Inferior parietal cortex (tissue), 1 donor: ENCODE results near the gene ITPKB.
"Not testable (repeated sequence)": the region's sequence is repeated elsewhere in the genome, so short reads cannot be mapped to it uniquely, and the experiment has no call there.

Experiments
- DNase-seq: peaks from one replicate; pipeline ENCODE4 v3.0.0-alpha.2; 2016; ENCODE audit errors: extremely low spot score

ITPKB gene

DNA sequence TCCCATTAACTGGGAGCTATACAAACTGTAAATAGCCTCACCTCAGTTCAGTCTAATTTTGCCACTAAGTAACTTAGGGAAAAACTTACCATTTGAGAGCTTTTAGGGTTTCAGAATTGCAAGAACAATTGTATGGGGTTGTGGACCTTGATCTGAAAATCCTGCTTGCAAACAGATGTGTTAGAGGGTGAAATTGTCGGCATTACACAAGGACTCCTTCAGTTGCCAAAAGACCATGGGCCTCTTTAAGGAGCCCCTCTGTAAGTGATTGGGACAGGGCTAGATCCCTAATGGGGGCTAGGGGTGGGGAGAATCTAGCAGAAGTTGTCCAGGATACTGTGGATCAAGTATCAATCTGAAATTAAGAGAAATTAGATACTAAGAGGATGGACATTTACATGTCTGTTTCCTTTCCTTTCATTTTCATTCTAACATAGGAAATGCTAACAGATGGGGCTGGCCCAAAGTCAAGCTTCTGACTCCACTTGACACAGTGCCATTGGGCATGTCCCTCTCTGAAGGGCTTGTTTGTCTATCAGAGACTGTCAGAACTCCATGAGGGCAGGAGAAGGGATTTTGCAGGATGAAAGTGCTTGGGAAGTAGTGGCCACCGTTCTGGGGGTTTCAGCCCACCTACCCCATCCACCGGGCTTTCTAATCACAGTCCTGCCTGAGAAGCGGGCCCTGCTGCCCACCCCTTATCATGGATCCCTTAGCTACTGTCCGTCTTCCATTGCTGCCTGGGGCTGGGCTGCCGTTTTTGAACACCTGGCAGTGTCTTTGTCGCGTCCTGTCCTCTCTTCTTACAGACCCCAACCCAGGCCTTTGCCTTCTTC lies 135.8 kb downstream of the ITPKB start:
- peak; percentile 77 for DNase-seq

DNA sequence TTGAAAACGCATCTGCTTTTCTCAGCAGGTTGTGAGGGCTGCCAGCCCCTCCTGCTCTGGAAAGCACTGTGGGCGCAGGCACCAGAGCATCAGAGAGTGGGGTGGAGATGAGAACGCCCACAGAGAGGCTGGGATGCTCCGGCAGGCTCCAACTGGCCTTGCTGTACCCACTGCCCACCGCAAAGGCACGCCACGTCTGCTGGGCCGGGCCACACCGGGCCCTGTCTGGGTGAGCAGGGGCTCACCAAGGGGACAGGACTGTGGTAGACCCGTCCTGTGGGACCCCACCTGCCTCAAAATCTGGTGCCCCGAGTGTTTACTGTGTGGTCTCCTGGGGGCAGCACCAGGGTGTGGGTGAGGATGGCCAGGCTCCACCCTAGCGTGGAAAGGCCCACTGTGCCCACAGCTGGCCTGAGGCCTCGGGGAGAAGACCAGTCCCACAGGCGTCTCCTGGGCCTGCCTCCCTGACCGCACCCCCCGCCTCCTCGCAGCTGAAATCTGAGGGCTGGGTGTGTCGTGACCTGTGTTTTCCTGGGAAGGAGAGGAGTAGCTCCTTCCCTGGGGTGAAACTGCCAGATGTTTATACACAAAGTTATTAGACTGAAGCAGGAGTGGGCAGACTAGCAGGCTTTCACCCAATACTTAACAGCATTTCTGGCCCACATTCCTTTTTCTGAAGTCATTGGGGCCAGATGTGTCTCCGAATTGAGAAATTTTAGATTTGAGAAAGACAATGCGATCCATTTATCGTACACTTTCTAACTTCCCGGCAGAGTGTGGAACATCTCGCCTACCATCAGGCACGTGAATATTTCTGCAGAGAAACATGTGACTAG lies 136.7 kb downstream of the ITPKB start:
- DNase-seq = no peak

DNA sequence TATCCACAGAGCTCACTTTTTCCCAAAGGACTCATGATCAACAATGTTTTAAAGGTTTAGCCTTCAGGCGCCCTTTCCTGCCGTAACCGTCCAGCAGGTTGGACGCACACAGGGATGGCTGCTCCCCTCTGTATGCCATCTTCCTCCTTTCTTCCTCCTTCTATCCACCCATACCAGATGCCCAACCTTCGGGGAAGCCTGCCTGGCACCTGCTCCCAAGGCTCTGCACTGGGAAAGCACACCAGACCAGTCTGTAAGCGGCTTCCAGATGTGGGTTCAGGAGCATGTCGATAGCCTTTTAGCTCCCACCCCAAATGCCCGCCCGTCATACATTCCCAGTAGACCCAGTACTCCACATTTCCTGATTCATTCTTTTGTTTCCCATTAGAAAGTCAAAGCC lies 137.6 kb downstream of the ITPKB start:
- no peak for DNase-seq

DNA sequence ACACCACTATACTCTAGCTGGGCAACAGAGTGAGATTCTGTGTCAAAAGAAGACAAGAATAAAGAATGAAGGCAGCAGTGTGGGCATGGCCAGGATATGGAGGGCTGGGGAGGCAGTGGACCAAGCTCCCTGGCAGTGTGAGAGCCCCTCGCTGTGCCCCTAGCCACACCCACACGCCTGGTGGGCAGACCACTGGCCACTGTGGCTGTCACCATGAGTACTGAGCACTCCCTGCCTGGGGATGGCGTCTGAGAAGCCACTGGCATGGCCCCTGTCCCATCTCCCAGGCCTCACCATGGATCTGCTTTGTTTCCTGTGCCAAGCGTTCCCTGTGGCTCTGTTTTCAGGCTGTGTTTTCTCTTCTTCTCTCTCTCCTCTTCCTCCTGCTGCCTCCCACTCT lies 138.8 kb downstream of the ITPKB start:
- no peak for DNase-seq

DNA sequence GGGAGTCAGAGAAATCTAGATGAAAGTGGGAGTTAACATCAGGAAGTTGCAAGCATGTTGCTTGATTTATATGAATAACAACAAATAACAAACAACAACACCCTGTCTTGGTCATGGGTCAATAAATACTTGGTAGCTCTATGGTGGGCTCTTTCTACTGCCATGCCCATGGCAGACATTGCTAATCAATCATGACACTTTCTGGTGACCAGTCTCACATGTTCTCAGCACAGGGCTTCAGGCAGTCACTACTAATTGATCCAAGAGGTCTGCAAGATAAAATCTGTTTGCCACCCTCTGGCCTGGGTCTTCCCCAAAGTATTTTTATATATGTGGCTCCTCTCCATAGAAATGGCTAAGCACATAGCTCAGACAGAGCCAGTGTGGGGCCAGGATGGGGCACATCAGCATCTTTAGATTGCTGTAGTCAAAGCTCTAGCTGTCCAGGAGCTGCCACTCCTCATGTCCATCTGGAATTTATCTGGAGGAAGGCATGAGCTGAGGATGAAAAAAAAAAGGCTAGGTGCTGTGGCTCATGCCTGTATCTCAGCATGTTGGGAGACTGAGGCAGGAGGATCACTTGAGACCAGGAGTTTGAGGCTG lies 139.3 kb downstream of the ITPKB start:
- no peak for DNase-seq

DNA sequence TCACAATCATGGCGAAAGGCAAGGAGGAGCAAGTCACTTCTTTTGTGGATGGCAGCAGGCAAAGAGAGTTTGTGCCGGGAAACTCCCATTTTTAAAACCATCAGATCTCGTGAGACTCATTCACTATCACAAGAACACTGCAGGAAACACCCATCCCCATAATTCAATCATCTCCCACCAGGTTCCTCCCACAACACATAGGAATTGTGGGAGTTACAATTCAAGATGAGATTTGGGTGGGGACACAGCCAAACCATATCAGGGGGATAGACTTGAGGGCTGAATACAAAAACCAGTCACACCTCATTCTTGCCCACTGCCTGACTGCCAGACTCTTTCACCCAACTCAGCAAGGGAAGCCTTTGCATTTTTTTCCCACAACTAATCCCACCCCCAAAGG lies 140.1 kb downstream of the ITPKB start:
- DNase-seq = not testable (repeated sequence)

DNA sequence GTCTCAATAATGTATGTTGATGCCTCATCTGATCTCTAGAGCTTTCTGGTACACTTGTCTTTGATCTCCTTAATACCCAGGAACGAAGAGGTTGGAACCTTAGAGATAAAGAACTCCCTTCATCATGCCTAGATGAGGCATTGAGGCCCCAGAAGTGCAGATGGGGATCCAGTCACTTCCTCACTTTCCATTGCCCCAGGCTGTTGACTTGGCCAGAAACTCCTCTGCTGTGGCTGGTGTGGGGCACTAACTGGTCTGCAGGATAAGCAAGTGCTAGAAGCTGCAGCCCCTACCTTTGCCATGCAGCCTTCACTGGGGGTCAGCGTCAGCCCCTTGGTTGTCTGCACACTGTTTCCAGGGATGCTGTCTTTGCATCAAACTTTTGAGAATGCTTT lies 140.6 kb downstream of the ITPKB start:
- DNase-seq = no peak

DNA sequence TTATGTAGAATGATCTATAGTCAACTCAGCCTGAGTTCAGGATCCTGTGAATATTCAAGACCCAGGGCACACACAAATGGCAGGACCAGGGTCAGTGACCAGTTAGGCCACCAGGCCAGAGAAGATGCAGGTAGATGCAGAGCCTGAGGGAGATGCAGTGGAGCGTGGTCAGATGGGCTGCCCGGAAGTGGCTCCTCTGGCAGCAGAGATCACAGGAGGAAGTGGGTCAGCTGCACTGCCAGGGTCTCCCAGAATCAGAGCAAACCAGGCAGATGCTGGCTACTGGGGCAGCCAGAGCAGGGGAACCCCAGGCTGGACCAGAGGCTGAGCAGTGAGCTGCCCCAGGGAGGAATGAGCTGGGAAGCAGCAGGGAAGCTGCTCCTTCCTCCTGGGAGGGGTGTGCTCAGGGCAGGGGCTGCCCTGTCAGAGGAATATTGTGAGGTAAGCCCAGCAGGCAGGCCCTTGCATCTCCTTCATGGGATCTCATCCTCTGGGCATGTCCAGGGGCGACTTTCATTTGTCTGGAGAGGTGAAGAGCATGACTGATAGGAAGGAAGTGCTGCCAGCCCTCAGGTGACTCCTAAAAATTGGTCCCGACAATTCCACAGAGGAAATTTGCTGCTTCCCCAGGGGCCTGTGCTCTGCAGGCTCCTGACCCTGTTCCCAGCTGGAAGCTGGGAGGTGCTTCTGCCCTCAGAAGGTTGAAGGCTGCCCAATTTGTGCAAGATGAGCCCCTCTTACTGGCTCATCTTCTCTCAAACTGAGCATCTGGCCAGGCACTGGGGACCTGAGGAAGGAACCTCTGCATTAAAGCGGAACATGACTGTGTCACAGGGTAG lies 141.2 kb downstream of the ITPKB start:
- no peak for DNase-seq

DNA sequence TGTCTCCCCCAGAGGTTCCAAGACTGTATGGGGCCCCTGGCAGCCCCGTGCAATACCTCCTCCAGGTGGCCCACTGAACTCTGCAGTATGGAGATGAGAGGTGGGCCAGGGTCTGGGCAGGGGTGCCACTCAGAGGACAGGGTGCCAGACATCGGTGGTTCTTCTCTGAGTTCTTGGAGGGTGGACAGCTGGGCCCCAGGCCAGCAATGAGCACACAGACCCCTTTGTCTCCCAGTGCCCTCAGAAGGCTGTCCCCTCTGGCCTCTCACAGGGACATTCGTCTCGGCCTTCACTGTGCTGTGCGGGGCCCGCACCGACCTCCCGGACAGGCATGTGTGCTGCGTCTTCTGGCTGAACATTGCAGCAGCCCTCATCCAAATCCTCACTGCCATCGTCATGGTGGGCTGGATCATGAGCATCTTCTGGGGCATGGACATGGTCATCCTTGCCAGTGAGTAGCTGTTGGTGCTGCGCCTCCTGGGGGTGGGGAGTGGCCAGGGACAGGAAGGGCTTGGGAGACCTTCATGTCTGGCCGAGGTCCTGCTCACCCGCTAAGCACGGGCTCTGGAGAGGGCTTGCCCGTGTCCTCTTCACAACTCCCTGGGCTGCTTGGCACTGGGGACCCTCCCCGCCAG lies 142.4 kb downstream of the ITPKB start:
- no peak for DNase-seq

DNA sequence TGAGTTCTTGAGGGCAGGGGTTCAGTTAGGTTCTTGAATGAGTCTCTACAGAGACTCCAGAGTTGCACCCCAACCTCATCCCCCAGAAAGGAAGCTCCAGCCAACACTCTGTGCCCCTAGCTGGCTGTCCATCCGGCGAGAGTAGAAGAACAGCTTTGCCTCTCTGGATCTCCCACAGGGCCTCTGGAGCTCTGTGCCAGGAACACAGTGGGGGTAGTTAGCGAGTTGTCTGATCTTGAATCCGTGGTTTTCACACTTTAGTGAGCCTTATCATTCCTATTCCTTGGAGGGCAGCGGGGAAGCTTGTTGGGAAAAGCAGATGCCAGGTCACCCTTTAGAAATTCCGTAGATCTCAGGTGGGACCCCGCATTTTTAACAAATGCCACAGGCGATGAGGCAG lies 145.5 kb downstream of the ITPKB start:
- DNase-seq = no peak

DNA sequence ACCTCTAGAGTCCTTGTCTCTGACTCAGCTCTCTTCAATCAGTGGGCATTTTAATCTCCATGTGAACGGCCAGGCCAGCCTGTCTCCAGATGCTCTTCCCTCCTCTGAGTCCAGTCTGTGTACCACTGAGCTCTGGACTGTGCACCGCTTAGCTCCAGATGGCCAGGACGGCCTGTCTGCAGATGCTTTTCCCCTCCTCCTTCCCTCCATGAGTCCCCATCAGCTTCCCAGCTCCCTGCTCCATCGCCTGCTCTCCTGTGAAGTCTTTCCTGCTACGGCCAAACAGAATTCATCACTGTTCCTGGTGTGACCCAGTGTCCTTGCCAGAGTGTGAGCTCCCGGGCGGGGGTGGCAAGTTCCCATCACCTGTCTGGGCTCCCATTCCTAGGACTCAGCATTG lies 148.5 kb downstream of the ITPKB start:
- DNase-seq = no peak

DNA sequence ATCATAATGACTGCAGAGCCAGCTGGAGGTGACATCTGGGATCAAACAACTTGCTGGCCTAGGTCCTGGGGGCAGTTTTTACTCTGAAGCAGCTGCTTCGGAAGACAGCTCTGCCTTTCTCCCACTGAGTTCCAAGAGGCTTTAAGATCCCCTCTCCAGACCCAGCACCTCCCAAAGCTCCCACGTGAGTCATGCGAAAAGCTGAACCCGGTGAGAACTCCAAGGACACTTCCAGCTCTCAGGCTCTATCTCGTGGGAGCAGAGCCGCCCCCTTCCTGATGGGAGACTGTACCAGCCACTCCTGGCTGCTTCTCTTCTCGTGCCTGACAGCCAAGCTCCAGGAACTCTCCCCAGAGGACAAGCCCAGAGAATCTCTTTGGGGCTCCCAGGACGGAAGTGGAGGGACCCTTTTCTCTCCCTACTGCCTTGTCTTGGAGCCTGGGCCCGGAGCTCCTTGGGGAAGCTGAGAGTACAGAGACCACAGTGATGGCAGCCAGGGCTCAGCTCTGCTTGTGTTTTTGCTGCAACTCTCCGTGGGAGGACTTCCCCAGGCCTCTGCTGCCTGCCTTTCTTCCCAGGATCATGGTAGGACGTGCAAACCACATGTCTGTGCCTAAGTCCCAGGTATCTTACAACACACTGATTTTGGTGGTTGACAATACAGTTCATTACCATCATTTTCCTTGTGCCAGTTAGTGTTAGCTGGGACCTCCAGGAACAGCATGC lies 149.9 kb downstream of the ITPKB start:
- DNase-seq = no peak

DNA sequence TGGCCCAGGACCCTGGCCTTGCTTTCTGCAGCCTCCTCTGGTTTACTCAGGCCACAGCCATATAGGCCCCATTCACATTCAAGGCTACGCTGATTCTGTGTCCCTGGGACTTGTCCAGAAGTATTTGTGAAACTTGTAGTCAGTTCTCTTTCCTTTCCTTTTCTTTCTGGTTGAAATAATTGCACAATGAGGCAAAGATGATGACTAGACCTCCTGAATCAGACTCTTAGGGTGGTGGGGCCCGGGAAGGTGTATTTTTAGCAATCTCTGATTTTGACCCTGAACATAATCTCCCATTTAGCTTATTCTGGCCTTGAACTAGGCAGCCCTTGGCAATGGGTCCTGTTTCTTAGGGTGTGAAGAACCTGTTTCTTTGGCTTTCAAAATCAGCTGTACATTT lies 150.6 kb downstream of the ITPKB start:
- DNase-seq = no peak

DNA sequence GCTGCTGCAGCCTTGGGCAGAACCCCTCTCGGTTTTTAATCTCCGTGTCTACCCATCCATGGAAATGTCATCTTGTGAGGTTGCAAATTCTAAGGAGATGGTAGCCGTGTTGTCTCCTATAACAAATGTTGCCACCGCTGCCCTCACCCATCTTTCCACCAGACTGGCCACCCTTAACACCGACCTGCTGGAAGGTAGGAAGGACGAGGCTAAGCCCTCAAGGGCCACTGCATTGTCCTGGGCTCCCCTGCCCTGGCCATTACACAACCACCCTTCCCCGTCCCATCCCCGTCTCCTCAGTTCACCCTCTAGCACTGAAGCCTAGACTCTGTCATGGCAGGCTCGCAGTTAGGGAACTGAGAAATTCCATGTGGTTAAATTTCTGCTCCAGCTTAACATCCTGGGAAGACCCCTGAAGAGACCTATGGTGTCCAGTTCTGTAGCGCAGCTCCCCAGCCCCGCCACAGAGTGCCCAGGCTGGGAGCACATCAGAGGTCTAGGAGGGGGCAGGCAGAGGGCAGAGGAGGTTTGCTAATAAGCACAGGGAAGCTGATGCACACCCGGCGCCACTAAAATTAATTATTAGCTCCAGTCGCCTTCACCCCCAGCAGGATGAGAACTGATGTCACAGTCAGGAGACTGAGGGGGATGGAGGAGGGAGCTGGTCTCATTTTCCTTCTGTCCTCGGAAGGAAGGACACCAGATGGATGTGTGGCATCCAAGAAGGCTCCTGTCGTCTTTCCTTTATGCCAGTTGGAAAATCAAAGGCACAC lies 152.2 kb downstream of the ITPKB start:
- DNase-seq = no peak

DNA sequence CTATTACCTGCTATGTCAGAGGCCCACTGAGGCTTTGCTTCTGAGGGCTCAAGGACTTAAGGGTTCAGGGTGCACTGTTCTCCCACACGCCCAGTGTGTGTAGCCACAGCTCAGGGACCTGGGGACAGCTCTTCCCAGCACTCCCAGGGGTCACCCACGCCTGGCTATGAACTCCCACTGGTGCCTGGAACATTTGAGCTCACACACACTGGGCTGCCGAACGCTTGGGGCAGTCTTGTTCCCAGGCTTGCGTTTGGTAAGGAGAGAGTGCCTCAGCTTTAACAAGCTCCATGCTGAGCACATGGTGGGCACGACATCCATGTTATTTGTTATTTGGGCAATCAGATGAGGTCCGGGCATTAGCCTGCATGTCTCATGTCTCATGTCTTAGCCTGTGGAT lies 153.0 kb downstream of the ITPKB start:
- no peak for DNase-seq

DNA sequence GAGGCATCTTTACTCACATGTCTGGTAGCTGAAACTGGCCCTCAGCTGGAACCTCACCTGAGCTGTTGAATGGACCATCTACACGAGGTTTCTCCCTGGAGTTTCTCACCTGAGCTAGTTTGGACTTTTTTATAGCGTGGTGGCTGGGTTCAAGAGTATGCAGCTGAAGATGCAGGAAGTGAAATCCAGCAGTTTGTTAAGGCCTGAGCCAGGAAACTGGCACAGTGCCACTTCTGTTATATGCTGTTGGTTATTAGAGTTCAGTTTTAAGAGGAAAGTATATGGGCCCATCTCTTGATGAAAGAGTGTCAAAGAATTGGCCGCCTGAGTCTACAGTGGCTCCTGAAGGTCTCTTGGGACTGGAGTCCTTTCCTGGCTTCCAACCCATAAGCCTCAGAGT lies 154.9 kb downstream of the ITPKB start:
- DNase-seq = no peak

DNA sequence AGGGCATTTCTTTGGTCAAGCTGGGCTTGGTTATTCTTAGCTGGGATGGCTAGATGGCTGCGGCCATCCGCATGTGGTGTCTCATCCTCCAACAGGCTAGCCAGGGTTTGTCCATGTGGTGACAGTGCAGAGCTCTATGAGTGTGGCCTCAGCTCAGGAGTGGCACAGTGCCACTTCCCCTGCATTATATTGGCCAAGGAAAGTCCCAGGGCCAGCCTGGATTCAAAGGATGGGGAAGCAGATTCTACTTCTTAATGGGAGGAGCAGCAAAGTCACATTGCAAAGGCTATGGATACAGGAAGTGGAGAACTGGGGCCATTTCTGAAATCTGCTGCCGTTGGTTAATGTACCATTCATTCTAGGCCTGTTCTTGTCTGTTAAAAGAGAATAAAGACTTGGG lies 156.1 kb downstream of the ITPKB start:
- DNase-seq = no peak
